ENCODE data around the gene CST3. TPM values are rescaled to one million over a fixed set of nuclear protein-coding genes. Genes with fewer than 3 reads are reported as not detected.

CST3 gene
- total RNA-seq, 1 donor from 2014 or later = 2,609 TPM

Other genes starting within 250 kb of the CST3 start
- 0.75 TPM for gene NAPB, start 216.5 kb downstream of the CST3 start, total RNA-seq
- not detected for gene CSTL1, start 198.3 kb downstream of the CST3 start, total RNA-seq
- gene CST11, start 185.1 kb downstream of the CST3 start, total RNA-seq = not detected
- gene CST8, start 146.8 kb downstream of the CST3 start, total RNA-seq = not detected
- not detected for gene CST9L, start 69.5 kb downstream of the CST3 start, total RNA-seq
- gene CST9, start 32.0 kb downstream of the CST3 start, total RNA-seq = not detected
- not detected for gene CST4, start 51.1 kb upstream of the CST3 start, total RNA-seq
- gene CST1, start 113.0 kb upstream of the CST3 start, total RNA-seq = not detected
- gene CST2, start 188.8 kb upstream of the CST3 start, total RNA-seq = not detected
- not detected for gene CST5, start 241.8 kb upstream of the CST3 start, total RNA-seq